PC-3 (cell line): Measurements from ENCODE around the gene STIMATE.

Experiments used
- CTCF ChIP-seq: fragments of 300-600 bp; sonication (generic); conservative IDR thresholded peaks from 2 replicates; pipeline ENCODE4 v1.5.1; 2017; ENCODE audit warnings: antibody characterized with exemption, low read depth, mild to moderate bottlenecking, low read length
- EZH2 ChIP-seq: fragments of 300-600 bp; sonication (generic); IDR thresholded peaks from one replicate; pipeline ENCODE4 v1.6.1; 2017; ENCODE audit warnings: antibody characterized with exemption, mild to moderate bottlenecking, low read length; ENCODE audit not compliant: unreplicated experiment

- TF ChIP-seq CTCF = peak; percentile 52
- TF ChIP-seq EZH2 = no peak
Observed at GRCh38 chr3:52845691-52846431, 51.5 kb downstream of the STIMATE start.
